ENCODE measurements around the gene BTN1A1. TPM values are rescaled to one million over a fixed set of nuclear protein-coding genes. Genes with fewer than 3 reads are reported as not detected.

Gene BTN1A1
- total and polyA plus RNA-seq, 10 of the 15 experiments (the other 5 are each of a cell fraction or from before 2014, with no cell fraction given) = 0.05 to 2.2 (median 0.87) TPM

GRCh38 chr6:26556263-26557070 is 56.4 kb downstream of the BTN1A1 start (continued):
- peak; percentile 98 for TF ChIP-seq ZNF24 (IDR thresholded peaks at IDR 0.05)
- peak in 1 of 2 experiments; percentile 69; a peak in 1 of 4 replicates for TF ChIP-seq EP300 (IDR thresholded peaks at IDR 0.05; ENCODE audit: borderline replicate concordance in 1 of 2, control insufficient read depth in 1 of 2, low read depth in 2 of 2, low read length in 2 of 2)
- TF ChIP-seq PBX3 (IDR thresholded peaks at IDR 0.05; ENCODE audit: insufficient replicate concordance, low read depth, low read length) = no peak
- TF ChIP-seq RAD51 (IDR thresholded peaks at IDR 0.05) = no peak
- TF ChIP-seq PKNOX1 (IDR thresholded peaks at IDR 0.05) = peak; percentile 29; the same call in 1 of the 2 replicates
- TF ChIP-seq EGR1 (IDR thresholded peaks at IDR 0.05; ENCODE audit: borderline replicate concordance in 1 of 2, low read depth in 2 of 2, low read length in 2 of 2) = no peak
- TF ChIP-seq MYB (IDR thresholded peaks at IDR 0.05; ENCODE audit: borderline replicate concordance, low read depth, low read length) = no peak
- no peak for TF ChIP-seq KDM1A (IDR thresholded peaks at IDR 0.05; ENCODE audit: borderline replicate concordance)
- TF ChIP-seq TCF3 (IDR thresholded peaks at IDR 0.05; ENCODE audit: borderline replicate concordance, insufficient read depth, low read depth, low read length) = no peak
- 0 out of 2 replicates have a peak, but pooled peaks have one; percentile 37 for TF ChIP-seq NBN (IDR thresholded peaks at IDR 0.05)
- no peak for TF ChIP-seq ZZZ3 (IDR thresholded peaks at IDR 0.05; ENCODE audit: control insufficient read depth, insufficient read length, low read depth)
- TF ChIP-seq RB1 (IDR thresholded peaks at IDR 0.05; ENCODE audit: borderline replicate concordance) = no peak
- TF ChIP-seq CTCF (IDR thresholded peaks at IDR 0.05 in 2 of 3, conservative IDR thresholded peaks at IDR 0.05 in 1 of 3; ENCODE audit: control insufficient read depth in 2 of 3, extremely low read depth in 1 of 3, insufficient read depth in 1 of 3, low read depth in 3 of 3, low read length in 3 of 3) = no peak
- TF ChIP-seq KAT2A (conservative IDR thresholded peaks at IDR 0.05; ENCODE audit: control insufficient read depth, low read depth, low read length) = no peak
- TF ChIP-seq SMARCA5 (IDR thresholded peaks at IDR 0.05) = no peak; the same call in 1 of the 2 replicates
- no peak for TF ChIP-seq SUZ12 (IDR thresholded peaks at IDR 0.05; ENCODE audit: unreplicated experiment)
- TF ChIP-seq ZNF274 (IDR thresholded peaks at IDR 0.05; ENCODE audit: insufficient read depth, insufficient read length) = no peak
- TF ChIP-seq BCL3 (IDR thresholded peaks at IDR 0.05; ENCODE audit: borderline replicate concordance, insufficient read depth, low read depth, low read length, poor library complexity, severe bottlenecking) = no peak
- no peak for TF ChIP-seq RBBP5 (conservative IDR thresholded peaks at IDR 0.05)
- no peak for TF ChIP-seq SRF (IDR thresholded peaks at IDR 0.05; ENCODE audit: low read depth in 2 of 2, low read length in 2 of 2)
- no peak for TF ChIP-seq ZNF622 (IDR thresholded peaks at IDR 0.05)
- TF ChIP-seq CBFB (IDR thresholded peaks at IDR 0.05; ENCODE audit: low read depth) = no peak
- no peak for TF ChIP-seq CEBPB (IDR thresholded peaks at IDR 0.05; ENCODE audit: borderline replicate concordance in 1 of 2, low read depth in 2 of 2, low read length in 2 of 2)
- no peak for TF ChIP-seq NFYB (IDR thresholded peaks at IDR 0.05; ENCODE audit: insufficient read depth, low read depth, low read length)
- no peak for TF ChIP-seq CREM (IDR thresholded peaks at IDR 0.05; ENCODE audit: low read depth)

Data from GM12878 (cell line).